Epithelial cell of proximal tubule (primary cell): ENCODE measurements around the gene MICA. TPM values are rescaled to one million over a fixed set of nuclear protein-coding genes. Genes with fewer than 3 reads are reported as not detected.

Experiments used
- DNase-seq: peaks from one replicate; pipeline ENCODE4 v3.0.0-alpha.2; 2011; ENCODE audit warnings: low read depth
- H3K4me3 ChIP-seq: 2 replicates; pipeline ENCODE4 v1.5.1; 2011; ENCODE audit warnings: low read depth, mild to moderate bottlenecking, low read length
- CTCF ChIP-seq: conservative IDR thresholded peaks from 2 replicates; pipeline ENCODE4 v1.5.1; 2012; ENCODE audit warnings: low read depth, mild to moderate bottlenecking, low read length
- total RNA-seq: library from RNA; depleted of rRNA; stranded (reverse); fragments of >200 nt; gene quantifications from 2 replicates; pipeline ENCODE4 v1.2.3, GENCODE V29; 2015

MICA gene
- total RNA-seq, 1 donor from 2014 or later = 25.7 TPM

- no peak overlapping the region for H3K4me3 ChIP-seq
- DNase-seq = no peak
- no peak for TF ChIP-seq CTCF
These were observed 45.5 kb upstream of the MICA start for GRCh38 chr6:31357886-31358285.

- DNase-seq = no peak
- TF ChIP-seq CTCF = no peak
- H3K4me3 ChIP-seq = no peak overlapping the region
These were observed 45.1 kb upstream of the MICA start for GRCh38 chr6:31358302-31358701.

- no peak for TF ChIP-seq CTCF
- no peak for DNase-seq
- no peak overlapping the region for H3K4me3 ChIP-seq
These were observed 43.8 kb upstream of the MICA start for GRCh38 chr6:31359581-31359980.

GRCh38 chr6:31362751-31363150 lies 40.6 kb upstream of the MICA start:
- no peak overlapping the region for H3K4me3 ChIP-seq
- no peak for TF ChIP-seq CTCF
- no peak for DNase-seq

GRCh38 chr6:31363811-31364210 lies 39.6 kb upstream of the MICA start:
- DNase-seq = no peak
- no peak for TF ChIP-seq CTCF

GRCh38 chr6:31365864-31366263 lies 37.5 kb upstream of the MICA start:
- no peak overlapping the region for H3K4me3 ChIP-seq

More at GRCh38 chr6:31363811-31364210, 39.6 kb upstream of the MICA start:
- no peak overlapping the region for H3K4me3 ChIP-seq

More at GRCh38 chr6:31365864-31366263, 37.5 kb upstream of the MICA start:
- TF ChIP-seq CTCF = no peak
- DNase-seq = no peak
